ENCODE measurements around the gene SUCO. TPM values are rescaled to one million over a fixed set of nuclear protein-coding genes. Genes with fewer than 3 reads are reported as not detected.

The SUCO gene
- total and polyA plus RNA-seq, 2 of the 13 experiments (the other 11 are each of a cell fraction or from before 2014, with no cell fraction given) = 12.6 to 25.5 TPM

- Histone ChIP-seq H3K27me3 (ENCODE audit: control insufficient read depth in 1 of 2, insufficient read depth in 2 of 2, low read length in 2 of 2) (no peaks in the 10 kb centered on the region; a peak in 1 of 5 replicates), H3K9me3 (ENCODE audit: low read length) (no peaks in the 10 kb centered on the region), H3K27ac (ENCODE audit: extremely low read length, insufficient read depth, low read length) (no peak overlapping the region), H3K9ac (ENCODE audit: insufficient read depth, low read depth, low read length) (no peak overlapping the region), H3K4me2 (ENCODE audit: low read depth, low read length) (no peak overlapping the region), H2AFZ (ENCODE audit: low read length) (no peak overlapping the region), H3K79me2 (ENCODE audit: insufficient read depth, low read length) (no peaks in the 10 kb centered on the region), H3K4me1 (ENCODE audit: insufficient read depth, low read length) (no peaks in the 10 kb centered on the region), H4K20me1 (ENCODE audit: insufficient read depth, low read length) (no peaks in the 10 kb centered on the region), H3K4me3 (replicated peaks in 1 of 3; ENCODE audit: insufficient read depth in 1 of 3, low read depth in 2 of 3, low read length in 3 of 3) (no peak overlapping the region), H3K36me3 (replicated peaks in 1 of 2; ENCODE audit: control insufficient read depth in 1 of 2, insufficient read depth in 2 of 2, low read length in 2 of 2) (no peaks in the 10 kb centered on the region)
- no TSS peak for BruUV-seq (replicated peaks)
- FAIRE-seq (no peak), ATAC-seq (no peak), DNase-seq (ENCODE audit: low spot score) (no peak)
- intact Hi-C loops (cut with micrococcal nuclease; ENCODE audit: unreplicated experiment) = no loop called here
- ChIA-PET POLR2A (no interaction called here), CTCF (ENCODE audit: low intra/inter-chr PET ratio, low total read pairs) (no interaction called here)
- in situ Hi-C loops (cut with HindIII; ENCODE audit: extremely low pct_ligation_motif_present, low pct_unique_long_range_greater_than_20kb) = no loop called here
- TF ChIP-seq KLF16 (CRISPR knock-in tag; IDR thresholded peaks at IDR 0.05) (no peak), TARDBP (CRISPR knock-in tag; IDR thresholded peaks at IDR 0.05) (no peak), BRD4 (CRISPR knock-in tag; IDR thresholded peaks at IDR 0.05) (no peak), KLF13 (CRISPR knock-in tag; IDR thresholded peaks at IDR 0.05) (no peak), FOXA3 (CRISPR knock-in tag; IDR thresholded peaks at IDR 0.05) (no peak), MZF1 (CRISPR knock-in tag; IDR thresholded peaks at IDR 0.05; ENCODE audit: borderline replicate concordance) (no peak), NBN (conservative IDR thresholded peaks at IDR 0.05) (no peak), ZNF225 (CRISPR knock-in tag; IDR thresholded peaks at IDR 0.05) (no peak), ZNF879 (CRISPR knock-in tag; IDR thresholded peaks at IDR 0.05) (no peak), ZNF382 (CRISPR knock-in tag; IDR thresholded peaks at IDR 0.05; ENCODE audit: borderline replicate concordance) (no peak), BATF2 (CRISPR knock-in tag; IDR thresholded peaks at IDR 0.05) (no peak), ZNF333 (CRISPR knock-in tag; IDR thresholded peaks at IDR 0.05; ENCODE audit: borderline replicate concordance) (no peak)
Measured at GRCh38 chr1:172507741-172508140, 25.2 kb upstream of the SUCO start.

Measured in HepG2 (cell line).